CD8-positive, alpha-beta memory T cell (primary cell): Measurements from ENCODE around the gene ASGR1. TPM values are rescaled to one million over a fixed set of nuclear protein-coding genes. Genes with fewer than 3 reads are reported as not detected.

Experiments used
- CTCF ChIA-PET: fragments of 350-600 bp; sonication (Branson Sonifier 250); formaldehyde crosslinking; loops from one replicate; lab custom pipeline; 2021; ENCODE audit warnings: antibody characterized with exemption; lab: Charles Lee
- POLR2A ChIA-PET: fragments of 350-600 bp; sonication (Branson Sonifier 250); formaldehyde crosslinking; loops from one replicate; lab custom pipeline; 2021; ENCODE audit warnings: antibody characterized with exemption; lab: Charles Lee
- DNase-seq, 5 donors: peaks; one replicate each; pipeline versions ENCODE4 v3.0.0 to v3.0.0-alpha.2; 2020 to 2022; ENCODE audit warnings: mixed read lengths in 1 of 5
- H3K27ac ChIP-seq: one replicate; pipeline ENCODE4 v1.7.0; 2013; ENCODE audit warnings: low read depth, mild to moderate bottlenecking, low read length, moderate library complexity
- H3K27me3 ChIP-seq: 2 replicates; pipeline ENCODE4 v1.7.0; 2013; ENCODE audit warnings: low read length, mild to moderate bottlenecking; ENCODE audit not compliant: insufficient read depth, poor library complexity, severe bottlenecking
- H3K36me3 ChIP-seq: 2 replicates; pipeline ENCODE4 v1.7.0; 2013; ENCODE audit warnings: mild to moderate bottlenecking, low read length, moderate library complexity; ENCODE audit not compliant: insufficient read depth
- H3K4me1 ChIP-seq: 2 replicates; pipeline ENCODE4 v1.7.0; 2013; ENCODE audit warnings: mild to moderate bottlenecking, low read length, moderate library complexity; ENCODE audit not compliant: insufficient read depth
- H3K4me3 ChIP-seq: 2 replicates; pipeline ENCODE4 v1.7.0; 2013; ENCODE audit warnings: mild to moderate bottlenecking, low read length
- H3K9me3 ChIP-seq: 2 replicates; pipeline ENCODE4 v1.7.0; 2013; ENCODE audit warnings: mild to moderate bottlenecking, low read length
- H3K27ac Mint-ChIP-seq, 8 donors: one replicate each; pipeline ENCODE4 v1.8.0; 2020 to 2021; ENCODE audit warnings: mixed read lengths in 8 of 8, mild to moderate bottlenecking in 6 of 8, inconsistent platforms in 3 of 8, moderate library complexity in 3 of 8
- H3K27me3 Mint-ChIP-seq, 2 donors: one replicate each; pipeline ENCODE4 v1.8.0; 2020 to 2021; ENCODE audit warnings: mixed read lengths in 2 of 2, mild to moderate bottlenecking in 1 of 2, moderate library complexity in 1 of 2
- H3K36me3 Mint-ChIP-seq, 3 donors: one replicate each; pipeline ENCODE4 v1.8.0; 2020 to 2021; ENCODE audit warnings: mixed read lengths in 3 of 3, inconsistent platforms in 1 of 3, mild to moderate bottlenecking in 1 of 3
- H3K4me1 Mint-ChIP-seq, 3 donors: one replicate each; pipeline ENCODE4 v1.8.0; 2020 to 2021; ENCODE audit warnings: mixed read lengths in 3 of 3, inconsistent platforms in 1 of 3, mild to moderate bottlenecking in 1 of 3
- H3K4me3 Mint-ChIP-seq, 7 donors: one replicate each; pipeline ENCODE4 v1.8.0; 2020 to 2021; ENCODE audit warnings: mixed read lengths in 7 of 7, mild to moderate bottlenecking in 6 of 7, moderate library complexity in 4 of 7, inconsistent platforms in 2 of 7
- H3K9me3 Mint-ChIP-seq, 5 donors: one replicate each; pipeline ENCODE4 v1.8.0; 2020 to 2022; ENCODE audit warnings: mixed read lengths in 5 of 5, mild to moderate bottlenecking in 3 of 5, moderate library complexity in 2 of 5, inconsistent platforms in 1 of 5
- polyA plus RNA-seq: library from polyadenylated mRNA; unstranded; fragments of 300-500 nt; fragmentation: Illumina TruSeq; gene quantifications from one replicate; pipeline ENCODE4 v1.2.3, GENCODE V29; 2021
- total RNA-seq, 2 experiments: library from RNA; stranded (reverse); gene quantifications; one replicate each; pipeline ENCODE4 v1.2.3, GENCODE V29; 2021

The ASGR1 gene
- total and polyA plus RNA-seq, 3 experiments from 2014 or later, result 0.46 to 0.55 TPM; not detected in 1

DNA sequence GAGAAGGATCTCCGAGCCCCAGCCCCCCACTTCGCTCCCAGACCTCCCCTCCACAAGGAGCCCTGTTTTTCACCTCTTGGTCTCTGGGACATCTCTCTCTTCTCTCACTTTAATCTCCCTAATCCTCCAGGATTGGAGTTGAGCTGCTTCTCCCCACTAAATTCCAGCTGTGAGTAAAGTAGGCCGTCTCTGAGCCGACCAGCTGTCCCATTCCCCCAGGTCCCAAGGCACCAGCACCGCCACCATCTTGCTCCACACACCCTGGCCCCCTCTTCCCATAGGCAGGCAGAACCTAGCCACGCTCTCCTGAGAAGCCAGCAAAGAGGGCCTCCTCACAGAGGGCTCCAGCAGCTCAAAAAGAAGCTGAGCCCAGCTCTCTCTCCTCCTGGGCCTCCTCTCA lies 39.6 kb upstream of the ASGR1 start:
- Histone ChIP-seq H3K9me3 (no peaks in the 10 kb centered on the region), H3K4me3 (no peak overlapping the region), H3K27me3 (no peaks in the 10 kb centered on the region), H3K27ac (peak overlapping the region; percentile 57), H3K4me1 (peaks cover 62% of the 10 kb centered on the region), H3K36me3 (peaks cover 20% of the 10 kb centered on the region)
- peak in 1 of 5 donors; percentile 39 for DNase-seq
- H3K4me1 Mint-ChIP-seq, result peaks cover 46 to 74% (median 58%) of the 10 kb centered on the region in 3 donors
- ChIA-PET POLR2A (interaction anchor here (1.3 to 3.1 kb wide), 4 partner anchors 16 to 24 kb away, joined by 5 to 31 read pairs (median 14); partner anchors contain the start of genes DVL2, GABARAP and PHF23), CTCF (interaction anchor here (1.3 to 4.7 kb wide), 6 partner anchors 16 to 78 kb away, joined by 4 to 23 read pairs (median 10); partner anchors contain the start of genes DVL2 and GABARAP)
- H3K27ac Mint-ChIP-seq, result peak overlapping the region in 7 of 8 donors; percentile 75 to 100 (median 96)
- H3K4me3 Mint-ChIP-seq, result peak overlapping the region in 6 of 7 donors; percentile 74 to 96 (median 94)
- peaks cover 0 to 1% (median 0%) of the 10 kb centered on the region in 5 donors for H3K9me3 Mint-ChIP-seq
- H3K36me3 Mint-ChIP-seq, result peaks cover 0 to 30% (median 0%) of the 10 kb centered on the region in 3 donors
- peaks cover 0 to 5% of the 10 kb centered on the region in 2 donors for H3K27me3 Mint-ChIP-seq

DNA sequence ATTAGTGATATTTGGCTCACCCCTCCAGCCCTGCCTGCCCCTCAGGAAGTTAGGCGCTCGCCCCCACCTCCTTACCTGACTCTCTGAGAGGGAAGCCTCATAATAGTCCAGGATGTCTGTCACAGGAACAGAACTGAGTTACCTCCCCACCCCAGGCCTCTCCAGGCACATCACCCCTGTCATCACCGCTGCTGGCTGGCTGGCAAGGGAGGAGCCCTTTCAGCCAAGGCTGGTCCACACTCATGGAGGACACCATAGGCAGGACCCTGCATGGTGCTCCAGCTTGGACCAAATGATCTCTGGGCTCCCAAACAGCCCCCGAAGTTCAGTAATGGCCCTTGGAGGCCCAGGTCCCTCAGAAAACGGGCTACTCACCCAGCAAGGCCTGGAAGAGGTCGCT lies 39.0 kb upstream of the ASGR1 start:
- H3K4me3 Mint-ChIP-seq, result peak overlapping the region in 6 of 7 donors; percentile 23 to 64 (median 36)
- ChIA-PET POLR2A (interaction anchor here (1.3 to 3.1 kb wide), 3 partner anchors 16 to 21 kb away, joined by 5 to 31 read pairs (median 19); partner anchors contain the start of genes DVL2 and PHF23), CTCF (interaction anchor here (2.0 to 4.7 kb wide), 2 partner anchors 17 to 25 kb away, joined by 6 to 20 read pairs; partner anchors contain the start of genes DVL2 and GABARAP)
- no peaks in the 10 kb centered on the region for H3K27me3 ChIP-seq
- peaks cover 67% of the 10 kb centered on the region for H3K4me1 ChIP-seq
- peak overlapping the region; percentile 37 for H3K4me3 ChIP-seq
- H3K4me1 Mint-ChIP-seq, result peaks cover 51 to 80% (median 63%) of the 10 kb centered on the region in 3 donors
- H3K36me3 Mint-ChIP-seq, result peaks cover 0 to 24% (median 0%) of the 10 kb centered on the region in 3 donors
- peaks cover 14% of the 10 kb centered on the region for H3K36me3 ChIP-seq
- H3K27me3 Mint-ChIP-seq, result peaks cover 0 to 5% of the 10 kb centered on the region in 2 donors
- peaks cover 0 to 1% (median 0%) of the 10 kb centered on the region in 5 donors for H3K9me3 Mint-ChIP-seq
- H3K27ac ChIP-seq, result peak overlapping the region; percentile 13
- H3K27ac Mint-ChIP-seq, result peak overlapping the region in 5 of 8 donors; percentile 47 to 81 (median 53)
- no peaks in the 10 kb centered on the region for H3K9me3 ChIP-seq
- no peak for DNase-seq

DNA sequence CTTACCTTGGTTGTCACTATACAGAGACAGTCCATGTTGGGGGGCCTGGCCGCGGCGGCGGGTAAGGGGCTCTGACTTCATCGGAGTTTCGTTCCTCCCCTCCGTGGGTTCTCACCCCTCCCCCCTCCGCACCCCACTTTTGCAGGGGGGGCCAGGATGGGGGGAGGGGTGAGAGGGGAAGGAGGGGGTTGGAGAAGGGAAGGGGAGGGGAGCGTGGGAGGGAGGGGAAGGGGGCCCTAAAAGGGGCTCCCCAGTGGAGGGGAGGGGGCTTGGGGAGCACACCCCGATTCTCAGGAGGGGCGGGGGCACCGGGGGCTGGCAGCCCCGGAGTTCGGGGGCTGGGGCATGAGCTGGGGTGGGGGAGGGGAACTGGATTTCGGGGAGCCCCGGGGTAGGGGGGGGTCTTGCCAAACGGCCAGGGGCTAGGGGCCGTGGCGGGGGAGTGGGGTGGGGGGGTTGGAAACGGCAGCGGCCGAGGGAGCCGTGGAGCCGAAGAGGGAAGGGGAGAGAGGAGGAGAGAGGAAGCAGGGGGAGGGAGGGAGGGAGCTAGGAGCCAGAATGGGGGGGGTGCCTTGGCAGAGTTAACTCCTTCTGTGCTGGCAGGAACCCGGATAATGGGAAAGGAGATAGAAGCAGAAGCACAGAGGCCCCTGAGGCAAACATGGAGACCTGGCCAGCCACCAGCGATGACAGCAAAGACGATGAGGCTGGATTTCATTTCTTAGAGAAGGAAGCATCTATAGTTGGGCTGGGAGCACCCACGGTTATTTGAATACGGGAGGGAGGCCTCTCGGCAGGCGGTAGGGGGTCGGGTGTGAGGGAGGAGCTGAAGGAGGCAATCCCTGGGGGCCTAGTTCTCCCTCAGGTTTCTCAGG lies 38.2 kb upstream of the ASGR1 start:
- no peak overlapping the region for H3K27ac ChIP-seq
- H3K36me3 Mint-ChIP-seq, result peaks cover 0 to 16% (median 0%) of the 10 kb centered on the region in 3 donors
- POLR2A ChIA-PET, result interaction anchor here (1.3 to 2.4 kb wide), 2 partner anchors 17 to 19 kb away, joined by 5 to 19 read pairs; partner anchors contain the start of gene DVL2
- DNase-seq, result peak in 1 of 5 donors; percentile 54
- peak overlapping the region in 4 of 7 donors; percentile 15 to 64 (median 36) for H3K4me3 Mint-ChIP-seq
- H3K4me1 ChIP-seq, result peaks cover 67% of the 10 kb centered on the region
- H3K27me3 ChIP-seq, result no peaks in the 10 kb centered on the region
- H3K4me3 ChIP-seq, result peak overlapping the region; percentile 37
- H3K36me3 ChIP-seq, result peaks cover 10% of the 10 kb centered on the region
- peak overlapping the region in 5 of 8 donors; percentile 4 to 53 (median 37) for H3K27ac Mint-ChIP-seq
- CTCF ChIA-PET, result no interaction called here
- H3K27me3 Mint-ChIP-seq, result peaks cover 0 to 5% of the 10 kb centered on the region in 2 donors
- H3K9me3 ChIP-seq, result no peaks in the 10 kb centered on the region
- H3K4me1 Mint-ChIP-seq, result peaks cover 51 to 80% (median 65%) of the 10 kb centered on the region in 3 donors
- H3K9me3 Mint-ChIP-seq, result peaks cover 0 to 1% (median 0%) of the 10 kb centered on the region in 5 donors

DNA sequence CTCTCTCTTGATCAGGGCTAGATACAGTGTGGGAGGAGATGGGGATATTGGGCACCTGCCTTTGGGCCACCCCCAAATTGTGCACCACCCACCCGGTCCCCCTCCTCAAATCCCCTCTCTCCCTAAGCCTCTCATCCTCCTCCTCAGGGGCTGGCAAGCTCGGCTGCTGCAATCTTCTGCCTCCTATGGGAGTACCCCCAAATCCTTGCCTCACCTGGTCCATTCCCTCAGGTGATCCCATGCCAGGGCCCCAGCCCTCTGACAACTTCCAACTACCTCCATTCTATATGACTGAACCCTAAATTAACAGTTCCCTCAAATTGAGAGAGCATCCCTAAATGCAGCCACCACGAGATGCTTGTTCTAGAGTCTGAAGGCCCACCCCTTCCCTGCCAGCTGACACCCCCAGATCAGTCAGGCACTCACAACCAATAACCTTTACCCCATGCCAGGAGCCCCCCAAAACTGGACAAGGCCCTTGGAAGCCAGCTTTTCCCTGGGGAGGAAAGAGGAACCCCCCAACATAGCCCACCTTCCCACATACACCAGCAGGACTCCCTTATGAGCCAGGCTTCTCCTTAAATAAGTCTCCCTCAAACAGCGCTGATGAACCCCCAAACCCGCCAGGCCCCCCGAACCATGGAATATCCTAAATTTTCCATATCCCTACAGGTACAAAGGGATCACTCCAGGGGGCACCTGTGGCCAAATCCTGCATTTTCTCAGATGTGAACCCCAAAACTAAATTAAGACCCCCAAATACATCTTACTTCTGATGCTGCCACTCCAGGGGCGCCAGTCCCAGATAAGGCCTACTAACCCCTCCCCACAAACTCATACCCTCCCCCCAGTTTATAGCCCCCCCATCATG lies 37.3 kb upstream of the ASGR1 start:
- Histone ChIP-seq H3K4me3 (peak overlapping the region; percentile 4), H3K27me3 (no peaks in the 10 kb centered on the region), H3K4me1 (peaks cover 67% of the 10 kb centered on the region), H3K36me3 (peaks cover 4% of the 10 kb centered on the region), H3K27ac (no peak overlapping the region), H3K9me3 (no peaks in the 10 kb centered on the region)
- Mint-ChIP-seq H3K4me1 (peaks cover 51 to 74% (median 67%) of the 10 kb centered on the region in 3 donors), H3K27me3 (peaks cover 5 to 6% of the 10 kb centered on the region in 2 donors), H3K9me3 (peaks cover 0 to 1% (median 0%) of the 10 kb centered on the region in 5 donors), H3K4me3 (peak overlapping the region in 6 of 7 donors; percentile 11 to 74 (median 36)), H3K27ac (peak overlapping the region; percentile 20 to 89 (median 52)), H3K36me3 (peaks cover 0 to 9% (median 0%) of the 10 kb centered on the region in 3 donors)
- peak in 1 of 5 donors; percentile 37 for DNase-seq
- CTCF ChIA-PET, result no interaction called here
- POLR2A ChIA-PET, result no interaction called here

DNA sequence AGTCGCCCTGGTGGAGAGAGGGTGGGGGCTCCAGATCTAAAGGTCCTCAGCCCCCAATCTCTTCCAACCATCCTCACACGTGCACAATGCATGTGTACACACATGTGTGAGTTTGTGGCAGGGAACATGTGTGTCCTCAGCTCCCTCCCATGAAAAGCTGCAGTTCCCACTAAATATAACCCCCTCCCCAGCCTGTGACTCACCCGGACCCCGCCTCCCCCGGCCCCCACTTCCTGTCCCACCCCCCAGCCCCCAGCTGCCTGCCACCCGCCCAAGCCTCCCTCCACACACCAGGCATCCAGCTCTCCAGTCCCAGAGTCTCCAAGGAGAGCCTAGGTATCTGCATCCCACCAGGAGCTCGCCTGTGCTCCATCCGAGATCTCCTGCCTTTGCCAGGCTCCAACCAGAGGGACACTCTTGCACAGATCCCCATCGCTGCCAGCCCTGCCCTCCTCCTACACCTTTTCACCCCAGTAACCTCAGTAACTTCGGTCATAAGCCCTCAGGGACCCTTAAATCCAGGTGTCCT lies 36.5 kb upstream of the ASGR1 start:
- no peak overlapping the region for H3K27ac ChIP-seq

DNA sequence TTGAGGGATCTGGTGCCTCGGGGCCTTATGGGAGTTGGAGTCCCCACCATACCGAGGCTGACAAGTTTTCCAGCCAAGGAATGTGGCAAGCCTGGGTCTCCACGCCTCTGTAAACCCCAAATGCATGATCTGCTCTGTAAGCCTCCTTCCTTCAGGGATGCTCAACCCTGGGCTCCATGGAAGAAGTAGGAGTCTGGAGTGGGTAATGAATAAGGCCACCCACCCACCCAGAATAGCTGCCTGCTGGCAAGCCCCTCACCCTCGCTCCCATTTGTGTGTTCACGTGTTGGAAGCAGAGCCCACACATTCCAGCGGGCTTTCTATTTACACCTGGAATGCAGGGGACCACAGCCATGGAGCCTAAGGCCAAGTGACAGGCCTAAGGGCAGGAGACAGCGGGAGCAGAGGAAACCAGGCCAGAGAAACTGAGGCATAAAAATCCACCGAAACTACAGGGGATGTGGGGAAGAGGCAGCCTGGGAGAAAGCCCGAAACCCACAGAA lies 36.0 kb upstream of the ASGR1 start:
- ChIA-PET POLR2A (interaction anchor here (1.3 to 2.3 kb wide), 4 partner anchors 19 to 169 kb away, joined by 6 to 12 read pairs (median 7); partner anchors contain the start of genes DVL2 and GABARAP), CTCF (interaction anchor here (0.6 to 2.0 kb wide), 4 partner anchors 20 to 163 kb away, joined by 3 to 9 read pairs (median 4); partner anchors contain the start of gene DVL2)
- no peak overlapping the region for H3K4me3 ChIP-seq
- peaks cover 54% of the 10 kb centered on the region for H3K4me1 ChIP-seq
- H3K27ac ChIP-seq, result peak overlapping the region; percentile 83
- peak in 1 of 5 donors; percentile 52 for DNase-seq
- Mint-ChIP-seq H3K4me3 (peak overlapping the region; percentile 81 to 96 (median 85)), H3K9me3 (peaks cover 0 to 1% (median 0%) of the 10 kb centered on the region in 5 donors), H3K36me3 (peaks cover 0 to 2% (median 0%) of the 10 kb centered on the region in 3 donors), H3K27me3 (peaks cover 5 to 10% of the 10 kb centered on the region in 2 donors), H3K27ac (peak overlapping the region; percentile 91 to 100 (median 98)), H3K4me1 (peaks cover 40 to 61% (median 54%) of the 10 kb centered on the region in 3 donors)
- H3K9me3 ChIP-seq, result no peaks in the 10 kb centered on the region
- H3K36me3 ChIP-seq, result no peaks in the 10 kb centered on the region
- no peaks in the 10 kb centered on the region for H3K27me3 ChIP-seq

More for the DNA sequence above, 36.5 kb upstream of the ASGR1 start:
- Histone ChIP-seq H3K9me3 (no peaks in the 10 kb centered on the region), H3K4me3 (no peak overlapping the region), H3K4me1 (peaks cover 59% of the 10 kb centered on the region), H3K27me3 (no peaks in the 10 kb centered on the region), H3K36me3 (no peaks in the 10 kb centered on the region)
- H3K4me1 Mint-ChIP-seq, result peaks cover 44 to 67% (median 60%) of the 10 kb centered on the region in 3 donors
- ChIA-PET CTCF (interaction anchor here (0.6 kb wide), 1 partner anchor 82 kb away, joined by 4 read pairs; no protein-coding TSS in a partner anchor), POLR2A (interaction anchor here (1.4 to 2.3 kb wide), 2 partner anchors 18 to 27 kb away, joined by 8 to 12 read pairs; partner anchors contain the start of genes DVL2 and GABARAP)
- H3K36me3 Mint-ChIP-seq, result peaks cover 0 to 2% (median 0%) of the 10 kb centered on the region in 3 donors
- peak overlapping the region in 5 of 8 donors; percentile 46 to 100 (median 84) for H3K27ac Mint-ChIP-seq
- H3K4me3 Mint-ChIP-seq, result peak overlapping the region in 3 of 7 donors; percentile 23 to 83 (median 25)
- peak in 1 of 5 donors; percentile 47 for DNase-seq
- H3K27me3 Mint-ChIP-seq, result peaks cover 5 to 6% of the 10 kb centered on the region in 2 donors
- peaks cover 0 to 1% (median 0%) of the 10 kb centered on the region in 5 donors for H3K9me3 Mint-ChIP-seq
